Ureter (tissue), 1 donor: ENCODE results near the gene TMEM38B. TPM values are rescaled to one million over a fixed set of nuclear protein-coding genes. Genes with fewer than 3 reads are reported as not detected.
A peak's percentile ranks its signal among the peaks of the same experiment; 100 is the strongest.
"Not testable (repeated sequence)": the region's sequence is repeated elsewhere in the genome, so short reads cannot be mapped to it uniquely, and the experiment has no call there.

Experiments used
- DNase-seq: peaks from one replicate; pipeline ENCODE4 v3.0.0-alpha.2; 2020; ENCODE audit warnings: low spot score
- total RNA-seq: library from RNA; stranded (reverse); gene quantifications from one replicate; pipeline ENCODE4 v1.2.4, GENCODE V29; 2023
- donor health status: DM: yes; HTN: yes; CAD: no.

TMEM38B gene
- total RNA-seq, 1 donor from 2014 or later = 11.1 TPM

DNA sequence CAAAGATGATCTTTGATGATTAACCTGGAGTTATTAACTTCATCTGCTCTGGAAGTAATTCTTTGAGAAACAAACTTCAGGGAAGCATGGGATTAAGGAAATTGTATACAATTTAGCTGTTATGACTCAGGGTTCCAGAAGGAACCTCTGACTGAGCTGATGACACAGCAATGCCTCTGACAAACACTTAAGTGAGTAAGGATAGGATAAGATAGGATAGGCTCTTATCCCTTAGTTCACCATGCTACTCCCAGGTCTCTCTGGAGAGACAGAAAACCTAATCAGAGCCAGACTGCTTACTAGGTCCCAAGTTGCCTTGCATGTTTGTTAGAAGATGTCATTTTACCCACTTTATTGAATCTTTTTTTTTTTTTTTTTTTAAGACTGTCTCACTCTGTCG lies 12.6 kb upstream of the TMEM38B start:
- DNase-seq = no peak

DNA sequence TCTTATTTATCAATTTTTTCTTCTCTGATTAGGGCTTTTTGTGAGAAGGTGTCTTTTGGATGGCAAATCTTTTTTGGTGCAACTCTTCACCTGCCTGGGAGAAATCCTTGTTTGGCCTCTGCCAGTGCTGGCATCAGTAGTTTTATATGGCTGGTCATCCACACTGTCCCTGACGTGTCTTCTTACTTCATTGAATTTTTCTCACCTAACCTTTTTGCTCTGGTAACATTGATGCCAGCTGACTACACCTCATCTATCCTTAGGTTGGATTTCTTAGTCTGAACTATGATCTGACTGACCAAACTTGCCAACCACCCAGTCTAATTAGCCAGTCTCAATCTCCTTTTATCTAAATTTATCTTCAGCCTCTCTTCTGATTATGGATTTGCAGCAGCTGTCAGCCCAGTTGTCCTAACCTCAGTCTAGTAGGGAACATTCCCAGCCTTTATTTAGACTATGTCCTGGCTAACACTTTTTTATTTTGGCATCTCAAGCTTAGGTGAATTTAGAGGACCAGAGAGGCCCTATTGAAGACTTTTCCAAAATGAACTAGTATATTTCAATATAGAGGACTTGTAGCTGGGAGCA lies 10.6 kb upstream of the TMEM38B start:
- DNase-seq = no peak

DNA sequence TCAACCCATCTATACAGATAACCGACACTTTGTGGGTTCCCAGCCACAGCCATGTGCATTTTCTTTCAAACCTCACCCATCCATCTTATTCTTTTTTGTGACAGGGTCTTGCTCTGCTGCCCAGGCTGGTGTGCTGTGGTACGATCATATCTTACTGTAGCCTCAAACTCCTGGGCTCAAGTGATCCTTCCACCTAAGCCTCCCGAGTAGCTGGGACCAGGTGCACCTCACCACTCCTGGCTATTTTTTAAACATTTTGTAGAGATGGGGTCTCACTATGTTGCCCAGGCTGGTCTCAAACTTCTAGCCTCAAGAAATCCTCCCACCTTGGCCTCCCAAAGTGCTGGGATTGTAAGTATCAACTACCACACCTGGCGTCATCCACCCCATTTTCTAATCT lies 7.4 kb upstream of the TMEM38B start:
- DNase-seq = no peak

DNA sequence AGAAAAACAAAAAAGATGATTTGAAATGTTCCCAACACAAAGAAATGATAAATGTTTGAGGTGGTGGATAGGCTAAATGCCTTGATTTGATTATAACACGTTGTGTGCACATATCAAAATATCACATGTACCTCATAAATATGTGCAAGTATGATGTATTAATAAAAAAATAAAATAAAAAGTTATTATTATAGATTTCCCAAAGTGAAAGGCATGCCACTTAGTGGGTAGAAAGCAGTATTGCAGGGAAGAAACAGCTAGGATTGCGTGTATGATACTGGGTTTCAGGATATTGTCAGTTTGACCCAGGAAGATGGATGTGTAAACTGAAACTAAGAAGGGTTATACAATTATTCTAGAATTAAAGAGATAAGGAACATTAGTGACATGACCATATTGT lies 3.6 kb upstream of the TMEM38B start:
- DNase-seq = no peak

DNA sequence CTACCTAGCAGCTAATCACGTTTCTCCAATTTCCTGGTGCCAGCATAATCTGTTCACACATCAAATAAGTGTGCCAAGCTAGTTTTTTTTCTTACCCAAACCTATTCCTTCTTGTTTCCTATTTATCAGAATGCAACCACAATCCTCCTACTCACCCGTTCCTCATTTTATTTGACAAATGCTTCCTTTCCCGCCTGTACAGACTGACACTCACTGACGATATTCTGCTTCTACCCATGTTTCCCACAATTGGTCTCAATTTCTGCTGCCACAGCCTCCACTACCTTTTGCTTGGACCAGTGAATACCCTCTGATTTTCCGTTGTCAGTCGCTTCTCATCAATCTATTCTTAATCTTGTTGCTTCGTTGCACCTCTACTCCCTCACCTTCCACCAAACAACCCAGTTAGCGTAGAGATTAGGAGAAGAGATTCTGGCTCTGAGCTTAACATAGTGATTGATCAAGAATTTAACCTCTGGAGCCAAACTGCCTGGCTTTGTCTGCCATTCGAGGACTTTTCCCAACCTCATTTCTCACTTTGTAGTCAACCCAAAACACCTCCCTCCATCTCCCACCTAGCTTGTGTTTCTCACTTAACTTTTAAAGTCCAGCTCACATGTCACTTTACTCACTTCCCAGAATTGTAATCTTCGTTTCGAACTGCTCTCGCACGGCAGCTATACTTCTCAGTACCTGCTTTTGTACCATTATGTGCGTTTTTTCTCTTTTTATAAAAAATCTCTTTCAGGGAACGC lies 729 bp upstream of the TMEM38B start:
- DNase-seq = no peak

DNA sequence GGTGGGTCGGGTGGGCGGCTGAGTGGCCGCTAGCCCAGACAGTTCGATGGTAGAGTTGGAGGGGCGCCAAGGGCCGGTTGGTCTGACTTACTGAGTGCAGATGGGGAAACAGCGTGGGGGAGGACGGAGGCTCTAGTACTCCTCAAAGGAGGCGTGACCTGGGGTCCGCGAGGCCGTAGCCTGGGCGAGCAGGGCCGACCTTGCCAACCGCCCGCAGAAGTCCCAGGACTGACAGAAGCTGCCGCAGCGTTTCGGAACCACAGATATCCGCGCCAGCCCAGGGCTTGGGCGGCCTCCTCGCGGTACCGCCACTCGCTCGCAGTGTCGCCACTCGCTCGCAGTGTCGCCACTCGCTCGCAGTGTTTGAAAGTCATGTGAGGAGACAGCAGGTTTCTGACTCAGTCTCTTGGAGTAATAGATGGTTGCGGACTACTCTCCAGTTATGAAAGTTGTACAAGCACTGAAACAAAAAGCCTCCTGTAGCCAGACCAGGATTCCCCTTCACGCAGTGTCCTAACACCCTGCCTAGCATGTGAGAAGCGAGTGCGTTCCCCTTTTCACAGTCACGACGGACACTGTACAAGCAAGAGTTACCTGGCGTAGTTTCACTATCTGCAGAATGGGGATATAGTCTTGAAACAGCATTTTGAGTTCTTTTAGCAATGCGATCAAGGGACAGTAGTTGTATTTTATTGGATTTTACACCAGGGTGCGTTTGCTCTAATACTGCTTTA lies 674 bp downstream of the TMEM38B start:
- peak; percentile 56 for DNase-seq

DNA sequence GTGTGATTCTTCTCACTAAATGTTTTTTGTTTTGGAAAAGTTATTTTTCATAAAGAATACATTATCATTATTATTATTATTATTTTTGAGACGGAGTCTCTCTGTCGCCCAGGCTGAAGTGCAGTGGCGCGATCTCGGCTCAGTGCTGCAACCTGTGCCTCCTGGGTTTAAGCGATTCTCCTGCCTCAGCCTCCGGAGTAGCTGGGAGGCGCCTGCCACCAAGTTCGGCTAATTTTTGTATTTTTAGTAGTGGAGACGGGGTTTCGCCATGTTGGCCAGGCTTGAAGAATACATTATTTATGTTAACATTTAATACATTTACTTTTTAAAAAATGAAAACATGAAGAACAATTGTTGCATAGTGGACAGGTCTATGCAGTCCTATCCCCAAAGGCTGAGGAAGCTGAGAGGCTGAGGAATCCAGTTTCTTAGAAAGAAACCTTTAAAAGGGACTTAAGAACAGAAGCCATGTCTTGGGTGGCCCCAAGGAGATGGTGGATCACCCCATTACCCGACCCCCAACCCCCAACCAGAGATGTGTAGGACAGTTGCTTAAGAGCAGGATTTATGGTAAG lies 2.0 kb downstream of the TMEM38B start:
- DNase-seq = no peak

DNA sequence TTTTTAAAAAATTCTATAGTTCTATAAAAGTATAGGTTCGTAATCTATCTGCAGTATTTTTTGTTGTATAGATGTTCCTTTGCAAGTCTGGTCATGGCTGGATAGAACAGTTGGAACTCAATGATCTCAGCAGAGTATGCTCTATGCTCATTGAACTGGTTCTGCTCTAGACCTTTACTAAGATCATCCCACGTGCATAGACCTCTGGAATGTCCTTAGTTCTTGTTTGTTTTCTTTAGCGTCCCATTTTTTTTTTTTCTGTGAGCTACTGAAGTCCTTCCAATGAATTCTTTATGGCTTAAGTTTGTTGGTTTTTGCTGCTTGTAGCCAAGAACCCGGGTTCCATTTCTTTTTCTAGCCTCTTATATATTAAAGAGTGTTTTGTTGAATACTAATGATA lies 3.5 kb downstream of the TMEM38B start:
- no peak for DNase-seq

DNA sequence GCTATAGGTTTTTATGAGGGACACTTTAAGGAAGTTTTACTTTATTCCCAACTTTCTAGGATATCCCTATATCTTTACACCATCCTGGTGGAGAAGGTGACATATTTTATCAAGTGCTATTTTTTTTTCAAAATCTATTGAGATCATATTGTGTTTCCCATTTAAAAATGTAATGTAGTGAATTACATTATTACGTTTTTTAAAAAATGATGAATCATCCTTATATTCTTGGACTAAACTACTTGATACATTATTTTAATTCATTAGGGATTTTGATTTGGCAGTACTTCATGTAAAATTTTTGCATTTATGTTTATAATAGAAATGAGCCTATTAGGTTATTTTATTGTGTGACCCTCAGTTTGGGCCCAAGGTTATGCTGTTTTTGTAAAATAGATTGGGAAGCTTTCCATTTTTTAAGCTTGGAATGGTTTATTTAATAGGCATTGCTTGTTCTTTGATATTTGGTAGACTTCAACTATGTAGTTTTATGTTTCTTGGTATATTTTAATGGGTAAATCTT lies 4.1 kb downstream of the TMEM38B start:
- DNase-seq = no peak

DNA sequence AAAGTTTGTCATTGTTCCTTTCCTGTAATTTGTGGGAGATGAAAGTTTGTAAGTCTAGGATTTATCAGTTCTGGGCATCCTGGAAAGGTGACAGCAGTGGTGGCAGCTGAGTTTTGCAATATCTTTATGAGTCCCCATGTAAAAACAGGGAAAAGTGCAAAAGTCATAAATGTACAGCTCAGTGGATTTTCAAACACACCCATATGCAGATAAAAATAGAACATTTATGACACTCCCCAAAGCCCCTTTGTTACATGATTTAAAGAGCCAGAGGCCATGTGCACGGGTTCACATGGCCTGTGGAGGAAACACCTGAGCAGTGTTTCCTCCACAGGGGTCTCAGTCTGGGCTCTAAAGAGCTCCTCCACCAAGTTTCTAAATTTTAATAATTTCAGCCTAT lies 6.3 kb downstream of the TMEM38B start:
- DNase-seq = no peak

DNA sequence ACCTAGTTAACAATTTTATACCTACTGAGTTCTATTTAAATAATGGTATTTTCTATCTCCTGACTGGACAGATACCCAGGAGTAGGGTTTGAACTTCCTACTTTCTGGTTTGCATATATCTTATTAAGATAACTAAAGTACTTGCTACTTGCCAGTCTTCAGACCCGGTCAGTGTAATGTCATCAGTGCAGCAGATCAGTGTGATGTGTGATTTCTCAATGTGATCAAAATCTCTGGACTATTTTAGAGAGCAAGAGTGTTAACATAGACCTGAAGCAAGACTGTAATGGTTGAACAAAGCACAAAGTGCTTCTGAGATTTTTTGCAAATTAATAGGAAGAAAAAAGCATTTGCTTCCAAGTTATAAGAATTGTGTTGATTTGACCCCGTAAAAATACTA lies 6.8 kb downstream of the TMEM38B start:
- no peak for DNase-seq

DNA sequence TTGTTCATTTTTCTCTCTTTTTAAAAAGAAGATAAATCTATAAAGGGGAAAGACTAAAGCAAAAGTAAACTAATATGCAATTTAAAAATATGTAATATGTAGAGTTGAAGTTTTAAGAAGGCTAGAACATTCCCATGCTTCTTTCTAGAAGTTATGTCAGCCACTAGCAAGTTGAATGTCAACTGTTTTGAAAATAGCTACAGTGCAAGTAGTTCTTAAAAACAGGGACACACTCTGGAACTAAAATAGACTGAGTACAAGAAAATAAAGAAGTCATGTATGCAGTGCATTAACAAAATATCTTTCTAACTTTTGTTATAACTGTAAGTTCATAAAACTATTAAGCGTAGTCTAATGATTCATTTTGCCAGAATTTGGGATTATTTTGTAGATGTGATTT lies 7.9 kb downstream of the TMEM38B start:
- DNase-seq = no peak

DNA sequence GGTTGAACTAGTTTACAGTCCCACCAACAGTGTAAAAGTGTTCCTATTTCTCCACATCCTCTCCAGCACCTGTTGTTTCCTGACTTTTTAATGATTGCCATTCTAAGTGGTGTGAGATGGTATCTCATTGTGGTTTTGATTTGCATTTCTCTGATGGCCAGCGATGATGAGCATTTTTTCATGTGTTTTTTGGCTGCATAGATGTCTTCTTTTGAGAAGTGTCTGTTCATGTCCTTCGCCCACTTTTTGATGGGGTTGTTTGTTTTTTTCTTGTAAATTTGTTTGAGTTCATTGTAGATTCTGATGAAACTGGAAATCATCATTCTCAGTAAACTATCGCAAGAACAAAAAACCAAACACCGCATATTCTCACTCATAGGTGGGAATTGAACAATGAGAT lies 9.3 kb downstream of the TMEM38B start:
- not testable (repeated sequence) for DNase-seq

DNA sequence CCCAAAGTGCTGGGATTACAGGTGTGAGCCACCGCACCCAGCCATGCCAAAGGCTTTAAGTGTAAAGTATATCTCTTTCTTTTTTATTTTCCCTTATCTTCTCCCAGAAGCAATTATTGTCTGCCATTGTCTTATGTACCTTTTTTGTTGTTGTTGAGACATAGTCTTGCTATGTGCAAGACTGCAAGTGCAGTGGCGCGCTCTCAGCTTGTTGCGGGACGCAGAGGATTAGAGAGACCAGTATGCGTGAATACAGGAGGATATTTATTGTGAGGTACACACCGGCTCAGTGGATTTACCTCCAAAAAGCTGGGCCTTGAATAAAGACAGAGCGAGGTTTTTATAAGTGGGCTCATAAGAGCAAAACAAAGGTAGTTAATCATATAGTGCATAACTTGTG lies 11.8 kb downstream of the TMEM38B start:
- DNase-seq = no peak

DNA sequence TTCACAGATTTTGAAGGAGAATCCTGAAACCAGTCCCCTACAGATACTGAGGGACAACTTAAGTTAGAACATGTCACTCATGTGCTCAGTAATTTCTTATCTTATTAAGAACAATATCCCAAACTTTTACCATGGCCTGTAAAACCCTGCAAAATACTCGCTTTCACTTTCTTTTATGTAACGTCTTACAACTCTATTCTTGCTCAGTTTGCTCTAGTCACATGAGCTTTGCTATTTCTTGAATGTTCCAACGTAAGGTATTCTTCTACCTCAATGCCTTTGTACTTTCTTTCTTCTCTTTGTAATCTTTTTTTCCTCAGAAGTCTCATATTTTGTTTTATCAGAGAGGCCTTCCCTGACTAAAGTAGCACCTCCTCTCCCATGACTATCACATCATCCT lies 14.1 kb downstream of the TMEM38B start:
- no peak for DNase-seq

DNA sequence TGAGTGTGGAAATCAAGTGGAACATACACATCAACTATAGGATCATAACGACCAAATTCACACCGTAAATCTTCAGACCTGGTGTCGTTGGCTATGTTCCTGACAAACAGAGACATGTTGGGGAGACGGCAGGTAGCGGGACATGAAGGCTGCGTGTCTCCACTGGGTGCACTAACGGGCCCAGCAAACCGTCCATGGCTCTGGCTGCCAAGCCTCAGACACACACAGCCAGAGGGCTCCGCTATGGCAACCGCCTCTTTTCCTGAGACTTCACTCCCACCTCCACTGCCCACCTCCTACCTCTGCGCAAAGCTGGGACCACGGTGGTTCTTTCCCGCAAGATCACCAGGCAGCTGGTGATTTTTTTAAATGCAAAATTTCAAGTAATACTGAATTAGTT lies 16.3 kb downstream of the TMEM38B start:
- DNase-seq = no peak

DNA sequence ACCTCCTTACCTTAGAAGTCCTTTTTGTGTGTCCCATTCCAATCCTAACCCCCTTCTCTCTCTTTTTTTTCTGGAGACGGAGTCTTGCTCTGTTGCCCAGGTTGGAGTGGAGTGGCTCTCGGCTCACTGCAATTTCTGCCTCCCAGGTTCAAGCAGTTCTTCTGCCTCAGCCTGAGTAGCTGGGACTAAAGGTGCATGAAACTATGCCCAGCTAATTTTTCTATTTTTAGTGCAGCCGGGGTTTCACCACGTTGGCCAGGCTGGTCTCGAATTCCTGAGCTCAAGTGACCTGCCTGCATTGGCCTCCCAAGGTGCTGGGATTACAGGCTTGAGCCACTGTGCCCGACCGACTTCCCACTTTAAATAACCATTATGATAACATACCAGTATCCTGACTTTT lies 17.5 kb downstream of the TMEM38B start:
- no peak for DNase-seq

DNA sequence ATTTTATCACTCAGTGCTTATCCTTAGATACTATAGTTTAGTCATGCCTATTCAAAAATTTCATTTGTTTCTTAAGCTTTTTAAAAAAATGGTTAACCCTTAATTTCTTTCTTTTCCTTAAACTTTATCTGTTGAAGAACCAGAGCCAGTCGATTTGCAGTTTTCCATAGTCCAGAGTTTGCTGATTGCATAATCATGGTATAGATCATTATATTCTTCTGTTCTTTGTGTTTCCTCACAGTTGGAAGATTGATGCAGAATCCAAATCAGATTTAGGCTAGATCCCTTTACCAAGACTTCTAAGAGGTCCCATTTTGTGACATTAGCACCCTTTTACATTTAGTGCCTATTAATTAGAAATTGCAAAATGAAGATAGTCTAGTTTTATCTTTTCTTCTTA lies 18.0 kb downstream of the TMEM38B start:
- no peak for DNase-seq

DNA sequence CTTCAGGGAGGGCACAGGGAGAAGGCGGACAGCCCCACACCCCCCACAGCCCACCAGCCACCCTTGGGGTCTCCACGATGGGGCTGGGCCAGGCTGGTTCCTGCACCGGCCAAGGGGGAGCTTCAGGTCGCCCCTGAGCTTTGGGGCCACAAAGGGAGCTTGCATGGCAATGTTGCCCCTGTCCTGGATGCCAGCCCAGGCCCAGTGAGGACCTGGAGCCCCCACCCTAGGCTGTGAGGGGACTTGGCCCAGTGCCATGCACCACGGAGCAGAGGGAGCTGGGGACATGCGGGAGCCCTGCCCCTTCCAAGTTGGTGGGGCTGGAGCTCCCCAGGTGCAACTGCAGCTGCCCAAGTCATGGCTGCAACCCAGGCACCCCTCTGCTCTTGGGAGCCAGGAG lies 18.4 kb downstream of the TMEM38B start:
- DNase-seq = no peak

DNA sequence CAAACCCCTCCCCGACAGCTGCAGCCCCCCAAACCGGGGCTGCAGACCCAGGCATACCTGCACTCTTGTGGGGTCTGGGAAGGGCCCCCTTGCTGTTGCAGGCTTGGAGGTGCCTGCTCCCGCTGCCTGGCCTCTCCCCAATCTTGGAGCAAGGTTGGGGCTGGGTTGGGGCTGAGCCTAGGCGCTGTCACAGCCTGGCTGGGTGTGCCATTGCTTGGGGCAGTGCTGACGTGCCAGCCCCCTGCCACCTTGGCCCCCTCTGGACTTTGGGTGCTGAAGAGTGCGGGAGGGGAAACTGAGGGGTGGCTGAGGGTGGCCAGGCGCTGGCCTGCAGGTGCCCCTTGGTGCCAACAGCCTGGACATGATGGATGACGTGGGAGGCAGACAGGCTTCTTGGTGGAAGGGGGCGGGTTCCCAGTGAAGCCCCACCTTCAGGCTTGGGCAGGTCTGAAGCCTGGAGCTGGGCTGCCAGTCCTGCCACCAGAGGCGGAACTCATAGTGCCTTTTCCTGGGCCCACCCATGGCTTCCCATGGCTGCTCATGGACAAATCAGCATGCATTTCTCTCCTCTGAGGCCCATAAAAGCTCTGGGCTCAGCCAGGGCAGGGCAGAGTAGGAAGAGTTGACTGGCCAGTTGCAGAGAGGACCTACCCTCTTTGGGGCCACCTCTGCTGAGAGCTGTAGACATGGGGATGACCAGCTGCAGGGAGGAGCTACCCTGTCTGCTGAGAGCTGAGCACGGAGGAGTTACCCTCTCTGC lies 19.1 kb downstream of the TMEM38B start:
- DNase-seq = no peak

DNA sequence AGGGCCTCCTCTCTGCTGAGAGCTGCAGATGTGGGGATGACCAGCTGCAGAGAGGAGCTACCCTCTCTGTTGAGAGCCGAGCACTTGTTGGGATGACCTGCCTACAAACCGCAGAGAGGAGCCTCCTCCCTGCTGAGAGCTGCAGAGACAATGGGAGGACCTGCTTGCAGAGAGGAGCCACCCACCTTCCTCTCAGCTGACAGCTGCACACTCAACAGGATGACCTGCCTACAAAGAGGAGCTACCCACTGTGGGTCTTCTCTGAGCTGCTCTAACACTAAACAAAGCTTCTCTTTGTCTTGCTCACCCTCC lies 19.6 kb downstream of the TMEM38B start:
- DNase-seq = no peak

DNA sequence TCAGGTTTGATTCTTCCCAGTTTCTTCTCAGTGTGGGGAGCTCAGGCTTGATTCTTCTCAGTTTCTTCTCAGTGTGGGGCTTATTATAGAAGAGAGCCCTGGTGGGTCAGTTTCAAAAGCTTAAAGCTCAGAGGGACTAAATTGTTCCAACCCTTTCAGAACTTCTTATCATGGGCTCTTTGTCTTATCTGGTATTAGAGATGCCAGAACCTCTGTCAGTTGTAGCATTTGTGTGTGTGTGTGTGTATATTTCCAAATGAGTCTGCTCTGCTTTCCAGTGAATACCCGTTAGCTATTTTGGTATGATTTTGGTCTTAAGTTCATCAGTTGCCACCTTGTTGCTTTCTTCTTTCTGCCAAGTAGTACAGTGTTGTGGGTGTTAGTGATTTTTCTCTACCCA lies 21.8 kb downstream of the TMEM38B start:
- DNase-seq = no peak
